ENCODE measurements around the gene UMOD.

The UMOD gene

GRCh38 chr16:20291208-20292206 is 61.0 kb downstream of the UMOD start:
- DNase-seq: no peak

- DNase-seq: no peak
These were observed 62.9 kb downstream of the UMOD start for GRCh38 chr16:20289571-20289970.

DNA sequence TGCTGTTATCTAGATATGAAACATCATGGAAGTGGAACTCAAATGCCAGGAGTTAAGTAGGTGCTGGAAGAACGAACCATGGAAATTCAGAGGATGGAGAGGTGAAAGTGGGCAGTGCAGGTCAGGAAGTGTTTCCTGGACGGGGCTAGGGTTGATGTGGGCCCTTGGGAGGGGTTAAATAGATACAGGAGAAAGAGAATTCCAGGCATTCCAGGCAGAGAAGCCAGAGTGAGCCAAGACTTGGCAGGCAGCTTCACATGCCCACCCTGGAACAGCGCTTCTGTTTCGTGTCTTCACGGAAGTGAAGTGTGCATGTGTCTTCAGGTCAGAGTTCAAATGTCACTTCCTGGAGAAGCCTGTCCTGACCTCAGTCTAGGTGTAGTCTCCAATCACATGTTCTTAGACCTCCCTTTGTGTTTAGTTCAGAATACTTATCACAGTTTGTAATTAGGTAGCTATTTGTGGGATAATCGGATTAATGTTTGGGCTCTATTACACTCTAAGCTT is 66.5 kb downstream of the UMOD start:
- DNase-seq: no peak
